Left lung (tissue), 10 donors: ENCODE results near the gene GRB10. TPM values are rescaled to one million over a fixed set of nuclear protein-coding genes. Genes with fewer than 3 reads are reported as not detected.

Source experiments
- ATAC-seq: fragments of 200-7000 bp; cut with Tn5 transposase; one replicate; pipeline ENCODE4 v1.9.1; 2020; ENCODE audit warnings: moderate library complexity
- DNase-seq, 4 donors: peaks; one replicate each; pipeline ENCODE4 v3.0.0-alpha.2; 2013 to 2020
- H3K27ac ChIP-seq, 2 donors: fragments of 200-600 bp; sonication (generic) in 1 of 2; one replicate each; pipeline versions ENCODE4 v1.5.0 to v1.8.0; 2020 to 2021
- H3K27me3 ChIP-seq, 2 donors: fragments of 200-600 bp; sonication (generic) in 1 of 2; one replicate each; pipeline versions ENCODE4 v1.5.0 to v1.8.0; 2020 to 2021
- H3K36me3 ChIP-seq, 2 donors: fragments of 200-600 bp; sonication (generic) in 1 of 2; one replicate each; pipeline versions ENCODE4 v1.5.0 to v1.8.0; 2020 to 2021
- H3K4me1 ChIP-seq, 2 donors: fragments of 200-600 bp; one replicate each; pipeline ENCODE4 v1.8.0; 2021
- H3K4me3 ChIP-seq, 2 donors: fragments of 200-600 bp; sonication (generic) in 1 of 2; one replicate each; pipeline versions ENCODE4 v1.5.0 to v1.8.0; 2020 to 2021; ENCODE audit warnings: mild to moderate bottlenecking in 1 of 2
- H3K9me3 ChIP-seq, 2 donors: fragments of 200-600 bp; sonication (generic) in 1 of 2; one replicate each; pipeline versions ENCODE4 v1.5.0 to v1.8.0; 2020 to 2021
- intact Hi-C, 2 donors: fragments of 100-400 bp; cut with DNase I; formaldehyde crosslinking; loops; one replicate each; pipeline versions ENCODE4 v1.11.2 to v1.14.2; 2022
- polyA plus RNA-seq, 6 donors: library from polyadenylated mRNA; unstranded; fragments of 120-200 nt; gene quantifications; one replicate each; pipeline ENCODE4 v1.2.1, GENCODE V29; 2013; ENCODE audit not compliant: insufficient read length in 6 of 6
- total RNA-seq, 2 donors: library from RNA; stranded (reverse); fragmentation: NEBNext Ultra II Directional; extraction: Animal tissue kit (Norgen Biotek cat#: 25700); gene quantifications; one replicate each; pipeline ENCODE4 v1.2.1, GENCODE V29; 2021
- TF ChIP-seq, protein P1 (sequence below), 2 donors: fragments of 200-600 bp; sonication (generic) in 1 of 2; IDR thresholded peaks; one replicate each; pipeline versions ENCODE4 v1.5.0 to v1.8.0; 2021; ENCODE audit warnings: antibody characterized with exemption in 2 of 2
- donor health status: DM: no; HTN: yes; CAD: no.
- donor health status: DM: no; HTN: no; CAD: no.

Gene GRB10
- total and polyA plus RNA-seq, 8 donors: 38.8 to 58.3 (median 45.0) TPM

DNA sequence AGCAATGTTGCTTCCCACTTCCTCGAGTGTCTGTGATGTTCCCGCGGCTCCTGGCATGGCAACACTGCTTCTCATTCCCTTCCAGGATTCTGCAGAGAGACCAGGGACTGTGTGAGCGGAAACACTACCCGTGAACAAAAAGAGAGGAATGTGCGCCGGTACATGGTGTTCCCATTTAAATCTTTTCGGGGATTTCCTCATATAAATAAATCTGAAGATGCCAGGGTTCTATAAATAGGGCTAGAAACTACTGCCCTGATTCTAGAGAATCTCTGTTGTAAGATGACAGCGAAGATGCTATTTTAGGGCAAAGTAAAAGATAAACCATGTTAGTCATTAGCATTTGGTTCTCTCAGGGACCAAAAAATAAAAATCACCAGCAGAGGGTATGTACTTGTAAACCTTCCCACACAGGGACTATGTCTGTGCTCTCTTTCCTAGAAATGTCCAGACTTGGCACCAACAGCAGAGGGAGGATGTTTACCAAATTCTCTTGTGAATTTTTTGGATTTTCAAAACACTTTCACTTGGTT is 125.3 kb downstream of the GRB10 start:
- intact Hi-C loops: no loop called here
- H3K4me1 ChIP-seq: peaks cover 25 to 80% of the 10 kb centered on the region in 2 donors

DNA sequence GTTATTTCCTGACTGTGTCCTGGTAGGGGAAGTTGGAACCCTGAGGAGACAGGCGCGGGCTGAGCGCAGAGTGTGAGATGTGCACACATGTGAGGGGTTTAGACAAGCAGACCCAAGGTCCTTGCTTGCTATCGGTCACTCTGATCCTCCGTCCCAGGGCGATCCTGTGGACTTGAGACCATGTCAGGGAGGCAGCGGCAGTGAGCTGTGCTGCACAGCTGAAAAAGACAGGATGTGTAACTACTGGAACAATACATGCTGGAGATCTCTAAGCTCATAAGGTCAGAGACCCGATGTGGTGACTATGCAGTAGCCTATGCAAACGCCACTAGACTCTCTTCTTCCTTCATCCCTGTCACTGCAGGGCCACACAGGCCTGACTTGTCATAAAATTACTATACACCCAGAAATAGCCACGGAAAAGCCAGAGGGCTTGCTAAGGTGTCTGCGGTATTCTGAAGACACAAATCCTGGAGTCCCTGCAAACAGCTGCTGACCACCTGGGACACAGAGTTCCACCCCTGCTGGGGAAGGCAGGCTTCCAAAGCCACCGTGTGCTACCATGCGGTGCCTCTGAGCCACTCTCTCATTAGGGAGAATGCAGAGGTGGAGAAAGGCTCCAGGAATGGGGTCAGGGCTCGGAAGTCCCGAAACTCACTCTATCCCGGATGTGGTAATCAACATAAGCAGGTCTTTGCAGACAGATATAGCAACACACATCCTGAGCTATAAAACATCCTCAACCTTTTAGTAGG is 126.4 kb downstream of the GRB10 start:
- TF ChIP-seq, protein P1, sequence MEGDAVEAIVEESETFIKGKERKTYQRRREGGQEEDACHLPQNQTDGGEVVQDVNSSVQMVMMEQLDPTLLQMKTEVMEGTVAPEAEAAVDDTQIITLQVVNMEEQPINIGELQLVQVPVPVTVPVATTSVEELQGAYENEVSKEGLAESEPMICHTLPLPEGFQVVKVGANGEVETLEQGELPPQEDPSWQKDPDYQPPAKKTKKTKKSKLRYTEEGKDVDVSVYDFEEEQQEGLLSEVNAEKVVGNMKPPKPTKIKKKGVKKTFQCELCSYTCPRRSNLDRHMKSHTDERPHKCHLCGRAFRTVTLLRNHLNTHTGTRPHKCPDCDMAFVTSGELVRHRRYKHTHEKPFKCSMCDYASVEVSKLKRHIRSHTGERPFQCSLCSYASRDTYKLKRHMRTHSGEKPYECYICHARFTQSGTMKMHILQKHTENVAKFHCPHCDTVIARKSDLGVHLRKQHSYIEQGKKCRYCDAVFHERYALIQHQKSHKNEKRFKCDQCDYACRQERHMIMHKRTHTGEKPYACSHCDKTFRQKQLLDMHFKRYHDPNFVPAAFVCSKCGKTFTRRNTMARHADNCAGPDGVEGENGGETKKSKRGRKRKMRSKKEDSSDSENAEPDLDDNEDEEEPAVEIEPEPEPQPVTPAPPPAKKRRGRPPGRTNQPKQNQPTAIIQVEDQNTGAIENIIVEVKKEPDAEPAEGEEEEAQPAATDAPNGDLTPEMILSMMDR (IDR thresholded peaks at IDR 0.05): no peak
- H3K4me1 ChIP-seq: peaks cover 25 to 69% of the 10 kb centered on the region in 2 donors
- intact Hi-C loops: no loop called here

More for the DNA sequence above, 125.3 kb downstream of the GRB10 start:
- TF ChIP-seq, protein P1 (IDR thresholded peaks at IDR 0.05): peak in 1 of 2 donors; percentile 11
- Histone ChIP-seq H3K4me3 (no peak overlapping the region), H3K27ac (peak overlapping the region; percentile 57 to 62), H3K36me3 (peaks cover 0 to 9% of the 10 kb centered on the region in 2 donors), H3K27me3 (no peaks in the 10 kb centered on the region), H3K9me3 (no peaks in the 10 kb centered on the region)
- no peak for DNase-seq
- peak; percentile 8 for ATAC-seq

DNA sequence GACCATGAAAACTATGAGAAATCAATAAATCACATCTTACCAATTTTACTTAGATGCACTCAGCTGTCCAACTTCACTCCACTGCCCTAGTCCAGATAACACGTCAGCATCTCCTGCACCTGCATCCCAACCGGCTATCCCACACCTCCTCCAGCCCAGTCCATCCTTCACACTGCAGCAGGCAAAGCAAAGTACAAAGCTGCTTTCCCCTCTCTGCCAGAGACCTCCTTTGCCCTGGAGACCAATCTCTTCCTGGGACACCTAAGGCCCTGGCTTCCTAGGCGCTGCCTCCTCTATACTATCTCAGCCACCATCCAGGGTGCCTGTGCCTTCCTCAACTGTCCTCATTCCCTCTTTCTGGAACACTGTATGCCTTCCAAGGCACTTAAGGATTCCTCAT is 127.2 kb downstream of the GRB10 start:
- ATAC-seq (no peak), DNase-seq (no peak)
- Histone ChIP-seq H3K27me3 (no peaks in the 10 kb centered on the region), H3K36me3 (peaks cover 0 to 9% of the 10 kb centered on the region in 2 donors), H3K9me3 (no peaks in the 10 kb centered on the region), H3K4me3 (no peak overlapping the region), H3K27ac (peak overlapping the region in 1 of 2 donors; percentile 62), H3K4me1 (peaks cover 25 to 61% of the 10 kb centered on the region in 2 donors)
- TF ChIP-seq, protein P1 (IDR thresholded peaks at IDR 0.05): no peak
- intact Hi-C loops: no loop called here

More for the DNA sequence above, 126.4 kb downstream of the GRB10 start:
- peaks cover 0 to 9% of the 10 kb centered on the region in 2 donors for H3K36me3 ChIP-seq
- DNase-seq (no peak), ATAC-seq (no peak)
- no peak overlapping the region for H3K4me3 ChIP-seq
- H3K27ac ChIP-seq: peak overlapping the region in 1 of 2 donors; percentile 62
- H3K27me3 ChIP-seq: no peaks in the 10 kb centered on the region
- H3K9me3 ChIP-seq: no peaks in the 10 kb centered on the region

DNA sequence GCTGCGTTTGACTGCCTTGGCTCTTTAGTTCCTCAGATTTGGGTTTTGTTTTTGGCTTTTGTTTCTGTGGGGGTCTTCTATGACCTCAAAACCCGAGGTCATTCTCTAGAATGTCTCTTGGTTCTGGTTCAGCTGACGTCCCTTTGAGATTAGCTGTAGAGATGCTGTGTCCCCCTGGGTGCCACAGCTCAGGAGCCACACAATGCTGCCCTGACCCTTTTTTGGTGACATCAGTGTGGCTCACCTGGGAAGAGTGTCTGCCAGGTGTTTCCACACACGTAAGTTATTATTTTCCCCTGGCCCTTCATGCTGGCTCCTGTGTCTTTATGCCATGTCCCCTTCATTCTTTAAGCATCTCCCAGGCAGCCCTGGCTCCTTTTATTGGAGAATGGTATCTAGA is 127.7 kb downstream of the GRB10 start:
- DNase-seq (no peak), ATAC-seq (no peak)
- no peak overlapping the region for H3K27ac ChIP-seq
- intact Hi-C loops: no loop called here
- H3K4me1 ChIP-seq: peaks cover 25 to 56% of the 10 kb centered on the region in 2 donors
- H3K36me3 ChIP-seq: peaks cover 0 to 9% of the 10 kb centered on the region in 2 donors
- TF ChIP-seq, protein P1 (IDR thresholded peaks at IDR 0.05): no peak
- no peak overlapping the region for H3K4me3 ChIP-seq
- no peaks in the 10 kb centered on the region for H3K27me3 ChIP-seq
- no peaks in the 10 kb centered on the region for H3K9me3 ChIP-seq

DNA sequence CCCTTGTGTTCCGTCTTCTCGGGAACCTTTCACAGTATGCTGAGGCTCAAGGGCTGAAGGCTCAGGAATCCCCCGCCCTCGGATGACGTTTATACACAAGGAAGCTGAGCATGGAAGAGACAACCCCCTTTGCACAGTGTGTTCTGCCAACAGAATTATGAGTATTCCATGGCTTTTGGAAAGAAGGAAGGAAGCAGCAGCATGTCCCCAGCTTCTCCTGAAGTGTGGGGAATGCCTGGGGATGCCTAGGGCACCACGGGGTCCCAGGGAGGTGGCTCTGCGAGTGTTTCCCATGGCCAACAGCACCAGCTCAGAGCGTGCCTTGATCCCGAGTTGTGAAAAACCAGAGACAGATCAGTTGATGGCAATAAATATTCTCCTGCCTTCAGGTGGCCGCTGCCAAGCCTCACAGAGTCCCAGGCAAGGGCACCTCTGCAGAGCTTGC is 128.7 kb downstream of the GRB10 start:
- peaks cover 25 to 51% of the 10 kb centered on the region in 2 donors for H3K4me1 ChIP-seq
- intact Hi-C loops: no loop called here
- no peak overlapping the region for H3K4me3 ChIP-seq
- ATAC-seq: peak; percentile 52
- H3K36me3 ChIP-seq: peaks cover 0 to 9% of the 10 kb centered on the region in 2 donors
- H3K9me3 ChIP-seq: no peaks in the 10 kb centered on the region
- H3K27me3 ChIP-seq: no peaks in the 10 kb centered on the region
- DNase-seq: no peak
- TF ChIP-seq, protein P1 (IDR thresholded peaks at IDR 0.05): no peak
- H3K27ac ChIP-seq: peak overlapping the region; percentile 24 to 62
